ENCODE measurements around the gene RPS4Y1. TPM values are rescaled to one million over a fixed set of nuclear protein-coding genes. Genes with fewer than 3 reads are reported as not detected.
"Not testable (repeated sequence)": the region's sequence is repeated elsewhere in the genome, so short reads cannot be mapped to it uniquely, and the experiment has no call there.

Gene RPS4Y1
- 215 TPM in 1 of 2 replicates, not detected in the other for total RNA-seq

DNA sequence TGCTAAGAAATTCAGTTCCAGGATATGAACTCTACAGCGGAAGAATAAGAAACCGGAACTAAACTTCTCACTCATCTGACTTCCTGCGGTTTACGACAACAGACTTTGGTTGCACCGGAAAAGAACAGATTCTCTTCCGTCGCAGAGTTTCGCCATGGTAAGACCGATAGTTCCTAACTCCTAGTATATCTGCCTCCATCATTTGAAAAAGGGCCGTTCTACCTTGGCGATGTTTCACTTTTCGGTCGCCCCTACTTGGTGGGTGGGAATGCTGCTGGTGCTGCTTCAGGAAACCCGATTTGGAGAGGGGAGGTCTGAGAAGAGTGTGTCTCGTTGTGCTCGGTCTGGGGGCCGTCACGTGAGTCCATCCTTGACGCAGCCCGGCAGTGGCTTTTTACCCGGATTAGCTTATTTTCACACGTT, at the start of gene RPS4Y1:
RPS4Y1 (plus strand) TSS at position 132 of the 423 bp plus-strand sequence; CDS start at position 155, 23 bp downstream.
- Histone ChIP-seq H3K79me2 (ENCODE audit: insufficient read depth, low read length) (no peaks in the 10 kb centered on the region), H3K4me1 (ENCODE audit: insufficient read depth, low read length) (no peaks in the 10 kb centered on the region), H3K4me2 (ENCODE audit: insufficient read depth, low read length) (no peak within 1 kb of the TSS), H3K27ac (ENCODE audit: low read depth, low read length) (no peak within 1 kb of the TSS), H2AFZ (ENCODE audit: low read length) (no peak within 1 kb of the TSS), H3K27me3 (ENCODE audit: insufficient read depth, low read length) (no peaks in the 10 kb centered on the region), H3K4me3 (ENCODE audit: insufficient read depth, low read length) (no peak within 1 kb of the TSS), H3K36me3 (ENCODE audit: insufficient read depth, low read length) (no peaks in the 10 kb centered on the region), H4K20me1 (ENCODE audit: insufficient read depth, low read length) (no peaks in the 10 kb centered on the region), H3K9me3 (ENCODE audit: low read depth, low read length) (no peaks in the 10 kb centered on the region)
- DNase-seq (ENCODE audit: insufficient read length, low spot score, missing footprints), result no peak
- TF ChIP-seq, protein P1, sequence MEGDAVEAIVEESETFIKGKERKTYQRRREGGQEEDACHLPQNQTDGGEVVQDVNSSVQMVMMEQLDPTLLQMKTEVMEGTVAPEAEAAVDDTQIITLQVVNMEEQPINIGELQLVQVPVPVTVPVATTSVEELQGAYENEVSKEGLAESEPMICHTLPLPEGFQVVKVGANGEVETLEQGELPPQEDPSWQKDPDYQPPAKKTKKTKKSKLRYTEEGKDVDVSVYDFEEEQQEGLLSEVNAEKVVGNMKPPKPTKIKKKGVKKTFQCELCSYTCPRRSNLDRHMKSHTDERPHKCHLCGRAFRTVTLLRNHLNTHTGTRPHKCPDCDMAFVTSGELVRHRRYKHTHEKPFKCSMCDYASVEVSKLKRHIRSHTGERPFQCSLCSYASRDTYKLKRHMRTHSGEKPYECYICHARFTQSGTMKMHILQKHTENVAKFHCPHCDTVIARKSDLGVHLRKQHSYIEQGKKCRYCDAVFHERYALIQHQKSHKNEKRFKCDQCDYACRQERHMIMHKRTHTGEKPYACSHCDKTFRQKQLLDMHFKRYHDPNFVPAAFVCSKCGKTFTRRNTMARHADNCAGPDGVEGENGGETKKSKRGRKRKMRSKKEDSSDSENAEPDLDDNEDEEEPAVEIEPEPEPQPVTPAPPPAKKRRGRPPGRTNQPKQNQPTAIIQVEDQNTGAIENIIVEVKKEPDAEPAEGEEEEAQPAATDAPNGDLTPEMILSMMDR (IDR thresholded peaks at IDR 0.05; ENCODE audit: extremely low read depth, low read depth, low read length), result no peak

DNA sequence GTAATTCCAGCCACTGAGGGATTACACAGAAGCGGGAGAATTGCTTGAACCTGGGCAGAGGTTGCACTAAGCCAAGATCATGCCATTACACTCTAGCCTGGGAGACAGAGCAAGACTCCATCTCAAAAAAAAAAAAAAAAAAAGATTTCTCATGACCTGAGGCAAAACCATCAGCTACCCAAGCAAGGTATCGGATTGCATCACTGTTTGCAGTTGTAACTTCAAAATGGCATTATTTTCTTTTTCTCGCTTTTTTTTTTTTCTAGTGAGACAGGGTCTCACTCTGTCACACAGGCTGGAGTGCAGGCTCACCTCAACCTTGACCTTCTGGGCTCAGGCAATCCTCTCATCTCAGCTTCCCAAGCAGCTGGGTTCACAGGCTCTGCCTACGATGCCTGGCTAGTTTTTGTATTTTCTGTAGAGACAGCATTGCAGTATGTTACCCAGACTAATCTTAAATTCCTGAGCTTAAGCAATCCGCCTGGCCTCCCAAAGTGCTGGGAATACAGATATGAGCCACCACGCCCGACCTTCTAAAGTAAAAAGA, 44.4 kb upstream of the RPS4Y1 start:
- H3K4me2 ChIP-seq (ENCODE audit: insufficient read depth, low read length), result no peak overlapping the region
- no peak for DNase-seq (ENCODE audit: insufficient read length, low spot score, missing footprints)

DNA sequence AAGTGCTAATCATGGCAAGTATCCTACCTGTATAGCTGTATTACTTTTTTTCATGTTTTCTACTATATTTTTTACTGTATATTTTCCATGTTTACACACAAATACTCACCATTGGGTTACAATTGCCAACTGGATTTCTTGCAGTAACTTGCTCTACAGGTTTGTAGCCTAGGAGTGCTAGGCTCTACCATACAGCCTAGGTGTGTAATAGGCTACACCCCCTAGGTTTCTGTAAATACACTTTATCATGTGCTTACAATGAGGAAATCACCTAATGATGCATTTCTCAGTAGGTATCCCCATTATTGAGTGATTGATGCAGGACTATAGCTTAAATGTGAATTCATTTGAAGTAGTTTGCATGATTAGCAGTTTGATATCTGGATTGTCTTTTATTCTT, 43.4 kb upstream of the RPS4Y1 start:
- Histone ChIP-seq H4K20me1 (ENCODE audit: insufficient read depth, low read length) (no peaks in the 10 kb centered on the region), H3K79me2 (ENCODE audit: insufficient read depth, low read length) (no peaks in the 10 kb centered on the region), H3K4me3 (ENCODE audit: insufficient read depth, low read length) (no peak overlapping the region), H2AFZ (ENCODE audit: low read length) (no peak overlapping the region), H3K4me1 (ENCODE audit: insufficient read depth, low read length) (no peaks in the 10 kb centered on the region), H3K36me3 (ENCODE audit: insufficient read depth, low read length) (no peaks in the 10 kb centered on the region), H3K9me3 (ENCODE audit: low read depth, low read length) (no peaks in the 10 kb centered on the region), H3K4me2 (ENCODE audit: insufficient read depth, low read length) (no peak overlapping the region), H3K27ac (ENCODE audit: low read depth, low read length) (no peak overlapping the region), H3K27me3 (ENCODE audit: insufficient read depth, low read length) (no peaks in the 10 kb centered on the region)
- DNase-seq (ENCODE audit: insufficient read length, low spot score, missing footprints), result no peak
- TF ChIP-seq, protein P1 (IDR thresholded peaks at IDR 0.05; ENCODE audit: extremely low read depth, low read depth, low read length), result no peak

More for the DNA sequence above, 44.4 kb upstream of the RPS4Y1 start:
- H3K27me3 ChIP-seq (ENCODE audit: insufficient read depth, low read length), result no peaks in the 10 kb centered on the region
- no peak overlapping the region for H3K27ac ChIP-seq (ENCODE audit: low read depth, low read length)
- TF ChIP-seq, protein P1 (IDR thresholded peaks at IDR 0.05; ENCODE audit: extremely low read depth, low read depth, low read length), result no peak
- no peaks in the 10 kb centered on the region for H3K36me3 ChIP-seq (ENCODE audit: insufficient read depth, low read length)
- H2AFZ ChIP-seq (ENCODE audit: low read length), result no peak overlapping the region
- H3K4me3 ChIP-seq (ENCODE audit: insufficient read depth, low read length), result no peak overlapping the region
- no peaks in the 10 kb centered on the region for H3K79me2 ChIP-seq (ENCODE audit: insufficient read depth, low read length)
- no peaks in the 10 kb centered on the region for H3K4me1 ChIP-seq (ENCODE audit: insufficient read depth, low read length)
- H3K9me3 ChIP-seq (ENCODE audit: low read depth, low read length), result no peaks in the 10 kb centered on the region
- no peaks in the 10 kb centered on the region for H4K20me1 ChIP-seq (ENCODE audit: insufficient read depth, low read length)

DNA sequence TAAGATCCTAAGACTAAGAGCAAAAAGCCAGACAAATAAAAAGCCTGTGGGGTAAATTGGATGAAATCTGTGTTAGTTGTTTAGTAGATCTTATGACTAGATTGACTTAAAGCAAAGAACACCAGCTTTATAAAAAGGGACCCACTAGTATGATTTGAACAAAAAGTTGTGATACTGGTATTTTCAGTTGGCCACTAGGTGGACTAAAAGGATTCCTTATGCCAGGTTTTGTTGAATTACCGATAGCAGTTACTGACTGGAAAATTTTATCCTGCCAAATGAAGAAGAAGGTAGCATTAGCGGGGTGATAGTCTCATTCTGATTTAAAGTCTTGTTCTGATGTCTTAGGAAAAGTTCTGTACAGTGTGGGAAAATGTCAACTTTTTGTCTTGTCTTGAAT, 41.2 kb upstream of the RPS4Y1 start:
- Histone ChIP-seq H3K36me3 (ENCODE audit: insufficient read depth, low read length) (no peaks in the 10 kb centered on the region), H3K27ac (ENCODE audit: low read depth, low read length) (no peak overlapping the region), H2AFZ (ENCODE audit: low read length) (no peak overlapping the region), H3K79me2 (ENCODE audit: insufficient read depth, low read length) (no peaks in the 10 kb centered on the region), H3K4me3 (ENCODE audit: insufficient read depth, low read length) (no peak overlapping the region), H3K4me1 (ENCODE audit: insufficient read depth, low read length) (no peaks in the 10 kb centered on the region), H3K4me2 (ENCODE audit: insufficient read depth, low read length) (no peak overlapping the region), H3K27me3 (ENCODE audit: insufficient read depth, low read length) (no peaks in the 10 kb centered on the region), H3K9me3 (ENCODE audit: low read depth, low read length) (no peaks in the 10 kb centered on the region), H4K20me1 (ENCODE audit: insufficient read depth, low read length) (no peaks in the 10 kb centered on the region)
- TF ChIP-seq, protein P1 (IDR thresholded peaks at IDR 0.05; ENCODE audit: extremely low read depth, low read depth, low read length), result no peak
- no peak for DNase-seq (ENCODE audit: insufficient read length, low spot score, missing footprints)

DNA sequence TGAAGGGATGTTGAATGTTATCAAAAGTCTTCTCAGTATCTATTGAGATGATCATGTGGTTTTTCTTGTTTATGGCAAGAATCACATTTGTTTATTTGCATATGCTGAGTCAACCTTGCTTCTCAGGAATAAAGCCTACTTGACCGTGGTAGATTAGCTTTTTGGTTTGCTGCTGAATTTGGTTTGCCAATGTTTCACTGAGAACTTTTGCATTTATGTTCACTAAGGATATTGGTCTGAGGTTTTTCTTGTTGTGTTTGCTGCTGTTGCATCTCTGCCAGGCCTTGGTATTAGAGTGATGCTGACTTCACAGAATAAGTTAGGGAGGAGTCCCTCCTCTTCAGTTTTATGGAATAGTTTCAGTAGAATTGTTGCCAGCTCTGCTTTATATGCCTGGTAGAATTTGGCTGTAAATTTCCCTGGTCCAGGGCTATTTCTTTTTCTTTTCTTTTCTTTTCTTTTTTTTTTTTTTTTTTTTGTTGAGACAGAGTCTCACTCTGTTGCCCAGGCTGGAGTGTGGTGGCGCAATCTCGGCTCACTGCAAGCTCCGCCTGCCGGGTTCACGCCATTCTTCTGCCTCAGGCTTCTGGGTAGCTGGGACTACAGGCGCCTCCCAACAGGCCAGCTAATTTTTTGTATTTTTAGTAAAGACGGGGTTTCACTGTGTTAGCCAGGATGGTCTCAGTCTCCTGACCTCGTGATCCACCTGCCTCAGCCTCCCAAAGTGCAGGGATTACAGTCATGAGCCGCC, 24.1 kb upstream of the RPS4Y1 start:
- not testable (repeated sequence) for H3K9me3 ChIP-seq (ENCODE audit: low read depth, low read length); H3K4me1 ChIP-seq (ENCODE audit: insufficient read depth, low read length); H3K36me3 ChIP-seq (ENCODE audit: insufficient read depth, low read length); H3K79me2 ChIP-seq (ENCODE audit: insufficient read depth, low read length); H3K27me3 ChIP-seq (ENCODE audit: insufficient read depth, low read length); DNase-seq (ENCODE audit: insufficient read length, low spot score, missing footprints); H3K4me3 ChIP-seq (ENCODE audit: insufficient read depth, low read length); H2AFZ ChIP-seq (ENCODE audit: low read length); H3K4me2 ChIP-seq (ENCODE audit: insufficient read depth, low read length); H4K20me1 ChIP-seq (ENCODE audit: insufficient read depth, low read length); H3K27ac ChIP-seq (ENCODE audit: low read depth, low read length)

All from osteoblast (primary cell).